Regular cardiac myocyte (primary cell): ENCODE data around the gene LTK. TPM values are rescaled to one million over a fixed set of nuclear protein-coding genes. Genes with fewer than 3 reads are reported as not detected.

Experiments
- total RNA-seq: library from RNA; depleted of rRNA; stranded (reverse); fragments of >200 nt; gene quantifications from 2 replicates; pipeline ENCODE4 v1.2.3, GENCODE V29; 2014

LTK gene
- under 0.01 and 0.19 TPM in 2 replicates for total RNA-seq

DNA sequence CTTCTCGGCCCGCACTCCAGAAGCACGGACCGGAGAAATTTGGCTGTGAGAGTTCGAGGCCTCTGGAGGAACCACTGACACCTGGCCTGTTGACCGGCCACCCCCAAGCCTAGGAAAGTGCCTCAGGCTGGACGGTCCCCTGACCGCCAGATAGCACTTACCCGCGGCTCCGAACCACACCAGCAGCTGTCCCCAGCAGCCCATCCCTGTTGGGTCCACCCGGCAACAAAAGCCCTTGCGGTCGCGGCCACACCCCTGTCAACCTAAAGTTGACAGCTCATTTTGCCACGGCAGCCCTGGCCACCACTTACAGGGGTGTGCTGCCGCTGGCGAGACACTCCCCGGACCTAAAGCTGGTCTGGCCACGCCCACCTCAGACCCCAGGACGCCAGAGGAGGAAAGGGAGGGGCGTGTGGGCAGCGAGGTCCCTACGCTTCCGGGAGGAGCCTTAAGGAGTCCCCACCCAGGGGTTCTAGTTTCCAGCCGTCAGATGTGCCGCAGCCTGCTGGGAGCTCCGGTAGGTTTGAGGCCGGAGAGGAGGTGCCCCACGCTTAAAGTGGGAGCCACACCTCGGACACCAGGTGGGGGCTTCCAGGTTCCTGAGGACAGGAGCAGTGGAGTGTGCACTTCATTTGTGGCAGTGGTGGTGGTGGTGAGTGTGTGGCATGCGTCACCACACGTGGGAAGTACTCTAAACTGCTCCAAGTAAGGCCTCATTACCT lies at the start of gene LTK:
TSS of gene LTK (minus strand) at position 322 of the 722 bp plus-strand sequence. CDS start at position 204, 118 bp downstream.

GRCh38 chr15:41558400-41559238 lies 45.0 kb upstream of the LTK start, which contains the start of gene TYRO3:
TSS of gene TYRO3 (plus strand) at chr15:41559212. CDS start at chr15:41559258, 46 bp downstream.

GRCh38 chr15:41493205-41493901 lies 20.3 kb downstream of the LTK start, which contains the start of gene ITPKA:
TSS of gene ITPKA (plus strand) at chr15:41493874. CDS start at chr15:41493928, 54 bp downstream.

Other genes with a start within 250 kb of the LTK start
- 2.3 and 14.6 TPM in 2 replicates for gene OIP5, start 181.2 kb downstream of the LTK start, total RNA-seq
- gene NUSAP1, start 180.9 kb downstream of the LTK start, total RNA-seq = 16.3 and 71.5 TPM in 2 replicates
- gene NDUFAF1, start 111.3 kb downstream of the LTK start, total RNA-seq = 31.3 and 38.5 TPM in 2 replicates
- 10.7 and 18.4 TPM in 2 replicates for gene RTF1, start 96.7 kb downstream of the LTK start, total RNA-seq
- 0.28 and 1.2 TPM in 2 replicates for gene ITPKA, start 20.0 kb downstream of the LTK start, total RNA-seq
- 52.0 and 53.6 TPM in 2 replicates for gene RPAP1, start 30.4 kb upstream of the LTK start, total RNA-seq
- gene TYRO3, start 45.4 kb upstream of the LTK start, total RNA-seq = 3.4 and 5.9 TPM in 2 replicates
- gene MGA, start 146.6 kb upstream of the LTK start, total RNA-seq = 31.2 and 48.2 TPM in 2 replicates